Gastroesophageal sphincter (tissue), 4 donors: ENCODE measurements around the gene MPDZ. TPM values are rescaled to one million over a fixed set of nuclear protein-coding genes. Genes with fewer than 3 reads are reported as not detected.

ENCODE experiments used
- ATAC-seq: fragments of 150-250 bp; one replicate; pipeline ENCODE4 v1.9.1; 2016; ENCODE audit warnings: mild to moderate bottlenecking, moderate library complexity
- H3K27ac ChIP-seq, 4 donors: fragments of 200-600 bp; sonication (generic) in 3 of 4; 1 replicate in 3 of 4; 2 replicates in 1 of 4; pipeline ENCODE4 v1.5.1; 2016 to 2019
- H3K27me3 ChIP-seq: fragments of 200-600 bp; sonication (generic); one replicate; pipeline ENCODE4 v1.5.1; 2019
- H3K36me3 ChIP-seq, 2 donors: fragments of 200-600 bp; sonication (generic); one replicate each; pipeline ENCODE4 v1.5.1; 2019; ENCODE audit warnings: control low read depth in 1 of 2
- H3K4me1 ChIP-seq, 3 donors: fragments of 200-600 bp; sonication (generic); 1 replicate in 2 of 3; 2 replicates in 1 of 3; pipeline ENCODE4 v1.5.1; 2016 to 2019; ENCODE audit warnings: control low read depth in 2 of 3
- H3K4me3 ChIP-seq, 2 donors: fragments of 200-600 bp; sonication (generic); one replicate each; pipeline ENCODE4 v1.5.1; 2019; ENCODE audit warnings: mild to moderate bottlenecking in 1 of 2, moderate library complexity in 1 of 2
- H3K9me3 ChIP-seq, 3 donors: fragments of 200-600 bp; sonication (generic); one replicate each; pipeline ENCODE4 v1.5.1; 2017 to 2019; ENCODE audit warnings: control low read depth in 2 of 3
- EP300 ChIP-seq: sonication (generic); formaldehyde crosslinking; IDR thresholded peaks from one replicate; pipeline ENCODE4 v1.6.1; 2017; ENCODE audit warnings: antibody characterized with exemption, mild to moderate bottlenecking
- POLR2A ChIP-seq, 2 donors: fragments of 450-650 bp; IDR thresholded peaks; one replicate each; pipeline ENCODE4 v1.6.1; 2017; ENCODE audit warnings: antibody characterized with exemption in 2 of 2, mild to moderate bottlenecking in 2 of 2, moderate library complexity in 1 of 2
- POLR2AphosphoS5 ChIP-seq: sonication (generic); formaldehyde crosslinking; IDR thresholded peaks from one replicate; pipeline ENCODE4 v1.6.1; 2017; ENCODE audit warnings: antibody characterized with exemption
- WGBS, 2 donors: methylation state at CpG; one replicate each; pipeline ENCODE4 v1.1.5; 2018; ENCODE audit warnings: low coverage in 1 of 2; 5-methylcytosine and 5-hydroxymethylcytosine counted together
- total RNA-seq, 4 donors: library from RNA; depleted of rRNA; stranded (reverse); fragments of >200 nt; gene quantifications; one replicate each; pipeline ENCODE4 v1.1.0, GENCODE V29; 2016
- TF ChIP-seq, protein P1 (sequence below), 4 experiments: fragments of 200-600 bp in 2 of 4; fragments of 450-650 bp in 2 of 4; sonication (generic) in 1 of 4; IDR thresholded peaks; one replicate each; pipeline ENCODE4 v1.5.1; 2017 to 2019; ENCODE audit warnings: antibody characterized with exemption in 4 of 4, mild to moderate bottlenecking in 2 of 4, moderate library complexity in 2 of 4

The MPDZ gene
- total RNA-seq, 4 donors from 2014 or later, result 71.8 to 102 (median 81.2) TPM

DNA sequence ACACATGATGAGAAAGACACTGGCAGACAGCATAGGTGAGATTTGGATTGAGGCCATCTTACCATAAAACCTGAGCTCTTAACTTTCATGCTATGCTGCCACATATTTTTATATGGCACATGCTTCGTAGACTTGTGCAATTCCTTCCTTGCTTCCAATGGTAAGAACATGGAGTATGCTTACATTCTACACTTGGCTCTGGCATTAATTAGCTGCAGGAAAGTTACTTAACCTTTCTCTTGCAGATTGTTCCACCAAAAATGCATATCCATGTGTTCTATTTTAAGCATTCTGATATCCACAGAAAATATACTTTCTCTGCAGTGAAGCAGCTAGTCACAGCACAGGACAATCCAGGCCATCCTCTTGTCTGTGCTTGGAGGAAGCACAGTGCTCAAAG, 119.4 kb downstream of the MPDZ start:
- H3K27ac ChIP-seq, result no peak overlapping the region
- no peak overlapping the region for H3K4me3 ChIP-seq
- 83 to 100% methylated on average over 1 of the region's 1 CpG for WGBS, 2 donors
- no peaks in the 10 kb centered on the region for H3K27me3 ChIP-seq
- ATAC-seq, result no peak
- H3K36me3 ChIP-seq, result peaks cover 0 to 43% of the 10 kb centered on the region in 2 donors
- H3K9me3 ChIP-seq, result no peaks in the 10 kb centered on the region
- peaks cover 0 to 9% (median 0%) of the 10 kb centered on the region in 3 donors for H3K4me1 ChIP-seq
- no peak for TF ChIP-seq EP300
- no peak for TF ChIP-seq POLR2AphosphoS5
- TF ChIP-seq, protein P1, sequence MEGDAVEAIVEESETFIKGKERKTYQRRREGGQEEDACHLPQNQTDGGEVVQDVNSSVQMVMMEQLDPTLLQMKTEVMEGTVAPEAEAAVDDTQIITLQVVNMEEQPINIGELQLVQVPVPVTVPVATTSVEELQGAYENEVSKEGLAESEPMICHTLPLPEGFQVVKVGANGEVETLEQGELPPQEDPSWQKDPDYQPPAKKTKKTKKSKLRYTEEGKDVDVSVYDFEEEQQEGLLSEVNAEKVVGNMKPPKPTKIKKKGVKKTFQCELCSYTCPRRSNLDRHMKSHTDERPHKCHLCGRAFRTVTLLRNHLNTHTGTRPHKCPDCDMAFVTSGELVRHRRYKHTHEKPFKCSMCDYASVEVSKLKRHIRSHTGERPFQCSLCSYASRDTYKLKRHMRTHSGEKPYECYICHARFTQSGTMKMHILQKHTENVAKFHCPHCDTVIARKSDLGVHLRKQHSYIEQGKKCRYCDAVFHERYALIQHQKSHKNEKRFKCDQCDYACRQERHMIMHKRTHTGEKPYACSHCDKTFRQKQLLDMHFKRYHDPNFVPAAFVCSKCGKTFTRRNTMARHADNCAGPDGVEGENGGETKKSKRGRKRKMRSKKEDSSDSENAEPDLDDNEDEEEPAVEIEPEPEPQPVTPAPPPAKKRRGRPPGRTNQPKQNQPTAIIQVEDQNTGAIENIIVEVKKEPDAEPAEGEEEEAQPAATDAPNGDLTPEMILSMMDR (IDR thresholded peaks at IDR 0.05), result no peak
- no peak for TF ChIP-seq POLR2A (IDR thresholded peaks at IDR 0.05)

DNA sequence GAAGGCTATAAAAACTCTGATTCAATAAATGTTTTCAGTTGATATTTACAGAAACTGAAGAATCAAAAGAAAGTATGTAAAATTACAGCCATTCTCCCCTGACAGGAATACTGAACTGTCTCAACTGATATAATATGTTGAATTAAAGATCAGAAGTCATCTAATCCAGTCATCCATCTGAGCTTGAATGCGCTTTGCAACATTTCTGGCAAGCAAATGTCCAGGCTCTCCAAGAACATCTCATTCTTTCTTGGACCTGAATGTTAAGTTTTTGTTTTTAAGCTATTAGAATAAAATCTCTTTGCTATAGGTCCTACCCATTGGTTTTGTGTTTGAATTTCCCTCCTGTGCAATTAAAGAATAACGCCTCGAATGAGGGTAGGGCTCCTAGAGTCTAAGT, 120.5 kb downstream of the MPDZ start:
- Histone ChIP-seq H3K4me1 (peaks cover 0 to 9% (median 0%) of the 10 kb centered on the region in 3 donors), H3K36me3 (peaks cover 0 to 49% of the 10 kb centered on the region in 2 donors), H3K27me3 (no peaks in the 10 kb centered on the region), H3K9me3 (no peaks in the 10 kb centered on the region), H3K27ac (no peak overlapping the region), H3K4me3 (no peak overlapping the region)
- WGBS, 2 donors, result 35 to 76% methylated on average over 2 to 3 of the region's 3 CpGs
- ATAC-seq, result no peak
- TF ChIP-seq EP300, result no peak
- TF ChIP-seq POLR2A (IDR thresholded peaks at IDR 0.05), result no peak
- TF ChIP-seq, protein P1 (IDR thresholded peaks at IDR 0.05), result no peak
- TF ChIP-seq POLR2AphosphoS5, result no peak

DNA sequence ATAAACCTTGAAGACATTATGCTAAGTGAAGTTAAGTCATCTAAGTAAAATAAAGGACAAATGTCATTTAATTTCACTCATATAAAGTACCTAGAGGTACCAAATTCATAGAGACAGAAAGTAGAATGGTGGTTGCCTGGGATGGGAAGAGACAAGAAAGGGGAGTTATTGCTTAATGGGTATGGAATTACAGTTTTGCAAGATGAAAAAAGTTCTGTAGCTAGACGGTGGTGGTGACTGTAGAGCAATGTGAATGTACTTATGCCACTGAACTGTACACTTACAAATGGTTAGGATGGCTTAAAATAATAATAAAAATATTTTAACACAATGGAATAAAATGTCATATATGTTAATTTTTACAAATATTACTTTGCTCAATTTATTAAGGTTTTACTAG, 128.0 kb downstream of the MPDZ start:
- no peak for ATAC-seq
- H3K36me3 ChIP-seq, result peaks cover 0 to 52% of the 10 kb centered on the region in 2 donors
- TF ChIP-seq, protein P1 (IDR thresholded peaks at IDR 0.05), result no peak
- TF ChIP-seq POLR2A (IDR thresholded peaks at IDR 0.05) (no peak), POLR2AphosphoS5 (no peak), EP300 (no peak)
- WGBS, 2 donors, result 87 to 92% methylated on average over 1 of the region's 1 CpG
- peaks cover 0 to 12% (median 0%) of the 10 kb centered on the region in 3 donors for H3K4me1 ChIP-seq
- H3K9me3 ChIP-seq, result no peaks in the 10 kb centered on the region
- no peak overlapping the region for H3K27ac ChIP-seq
- H3K27me3 ChIP-seq, result no peaks in the 10 kb centered on the region
- no peak overlapping the region for H3K4me3 ChIP-seq

DNA sequence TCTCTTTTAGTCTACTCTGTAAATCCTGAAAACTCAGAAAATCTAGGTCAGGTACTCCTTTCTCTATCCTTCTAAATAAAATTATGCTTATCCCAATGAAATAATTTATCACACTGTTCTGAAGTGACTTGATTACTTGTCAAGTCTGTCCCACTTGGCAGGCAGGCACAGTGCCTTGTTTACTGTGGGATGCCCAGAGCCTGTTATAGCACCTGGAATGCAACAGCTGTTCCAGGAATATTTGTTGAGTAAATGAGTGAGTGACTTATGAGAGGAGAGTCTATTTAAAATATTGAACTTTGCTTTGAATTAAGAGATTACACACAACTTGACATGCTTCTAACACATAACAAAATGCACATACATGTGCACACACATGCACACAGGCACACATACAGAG, 130.0 kb downstream of the MPDZ start:
- H3K9me3 ChIP-seq, result no peaks in the 10 kb centered on the region
- H3K27ac ChIP-seq, result no peak overlapping the region
- H3K27me3 ChIP-seq, result no peaks in the 10 kb centered on the region
- TF ChIP-seq POLR2A (IDR thresholded peaks at IDR 0.05), result no peak
- no peak overlapping the region for H3K4me3 ChIP-seq
- ATAC-seq, result no peak
- H3K36me3 ChIP-seq, result peaks cover 0 to 35% of the 10 kb centered on the region in 2 donors
- H3K4me1 ChIP-seq, result peaks cover 0 to 22% (median 3%) of the 10 kb centered on the region in 3 donors

DNA sequence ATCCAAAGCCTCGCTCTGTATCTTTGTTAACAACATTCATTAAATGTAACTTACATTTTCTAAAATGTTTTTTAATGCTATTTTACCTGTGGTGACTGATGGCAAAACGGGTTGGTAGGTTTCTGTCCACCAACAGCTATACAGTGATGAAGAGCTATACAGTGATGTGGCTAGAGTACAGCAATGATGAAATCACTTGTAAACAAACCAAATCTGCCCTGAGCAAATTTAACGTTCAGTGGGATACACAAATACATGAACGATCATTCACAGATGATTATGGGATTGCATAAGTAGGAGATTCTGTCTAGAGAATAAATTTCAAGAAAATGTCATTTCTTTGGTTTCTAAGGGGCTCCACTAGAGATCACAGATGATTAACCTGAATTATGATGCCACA, 132.7 kb downstream of the MPDZ start:
- no peak overlapping the region for H3K27ac ChIP-seq
- no peak for ATAC-seq
- peaks cover 0 to 15% of the 10 kb centered on the region in 2 donors for H3K36me3 ChIP-seq
- no peaks in the 10 kb centered on the region for H3K9me3 ChIP-seq
- no peak overlapping the region for H3K4me3 ChIP-seq
- no peaks in the 10 kb centered on the region for H3K27me3 ChIP-seq
- 78 to 82% methylated on average over 4 of the region's 4 CpGs for WGBS, 2 donors
- peaks cover 0 to 35% (median 3%) of the 10 kb centered on the region in 3 donors for H3K4me1 ChIP-seq
- TF ChIP-seq EP300, result no peak
- TF ChIP-seq, protein P1 (IDR thresholded peaks at IDR 0.05), result no peak
- TF ChIP-seq POLR2A (IDR thresholded peaks at IDR 0.05), result no peak
- no peak for TF ChIP-seq POLR2AphosphoS5
